Measurements from ENCODE around the gene BACH2.
"Not testable (repeated sequence)": the region's sequence is repeated elsewhere in the genome, so short reads cannot be mapped to it uniquely, and the experiment has no call there.

BACH2 gene

GRCh38 chr6:90289902-90290301 lies 6.7 kb downstream of the BACH2 start:
- no peak for TF ChIP-seq CTCF (IDR thresholded peaks at IDR 0.05; ENCODE audit: low read depth, low read length, missing control alignments)
- DNase-seq (ENCODE audit: low read depth), result no peak
- no peak overlapping the region for H3K4me3 ChIP-seq (ENCODE audit: low read depth, low read length)

GRCh38 chr6:90288404-90288803 lies 8.2 kb downstream of the BACH2 start:
- no peak for TF ChIP-seq CTCF (IDR thresholded peaks at IDR 0.05; ENCODE audit: low read depth, low read length, missing control alignments)
- no peak overlapping the region for H3K4me3 ChIP-seq (ENCODE audit: low read depth, low read length)
- DNase-seq (ENCODE audit: low read depth), result no peak

GRCh38 chr6:90286884-90287488 lies 9.7 kb downstream of the BACH2 start:
- TF ChIP-seq CTCF (IDR thresholded peaks at IDR 0.05; ENCODE audit: low read depth, low read length, missing control alignments), result peak; percentile 87
- H3K4me3 ChIP-seq (ENCODE audit: low read depth, low read length), result no peak overlapping the region
- peak; percentile 24 for DNase-seq (ENCODE audit: low read depth)

GRCh38 chr6:90285611-90286381 lies 10.8 kb downstream of the BACH2 start:
- H3K4me3 ChIP-seq (ENCODE audit: low read depth, low read length), result peak overlapping the region; percentile 14; the same call in 1 of the 2 replicates
- DNase-seq (ENCODE audit: low read depth), result peak; percentile 76
- no peak for TF ChIP-seq CTCF (IDR thresholded peaks at IDR 0.05; ENCODE audit: low read depth, low read length, missing control alignments)

- peak overlapping the region; percentile 14; the same call in 1 of the 2 replicates for H3K4me3 ChIP-seq (ENCODE audit: low read depth, low read length)
- peak; percentile 38 for DNase-seq (ENCODE audit: low read depth)
- no peak for TF ChIP-seq CTCF (IDR thresholded peaks at IDR 0.05; ENCODE audit: low read depth, low read length, missing control alignments)
These were observed 11.6 kb downstream of the BACH2 start for GRCh38 chr6:90285042-90285481.

- TF ChIP-seq CTCF (IDR thresholded peaks at IDR 0.05; ENCODE audit: low read depth, low read length, missing control alignments), result no peak
- DNase-seq (ENCODE audit: low read depth), result peak; percentile 74
- peak overlapping the region; percentile 27; the same call in 1 of the 2 replicates for H3K4me3 ChIP-seq (ENCODE audit: low read depth, low read length)
These were observed 12.2 kb downstream of the BACH2 start for GRCh38 chr6:90284236-90285041.

- DNase-seq (ENCODE audit: low read depth); H3K4me3 ChIP-seq (ENCODE audit: low read depth, low read length): not testable (repeated sequence)
These were observed 14.4 kb downstream of the BACH2 start for GRCh38 chr6:90282265-90282664.
